Caco-2 (cell line): ENCODE results near the gene NTRK2. TPM values are rescaled to one million over a fixed set of nuclear protein-coding genes. Genes with fewer than 3 reads are reported as not detected.

Source experiments
- BruUV-seq: library from RNA; stranded (reverse); fragments of 400-500 nt; replicated peaks from 2 replicates; lab custom pipeline; 2021; lab: Mats Ljungman, UMichigan
- CTCF ChIA-PET: fragments of 300-600 bp; sonication (Branson Sonifier 250); formaldehyde crosslinking; loops from one replicate; lab custom pipeline; 2022; ENCODE audit warnings: antibody characterized with exemption; lab: Charles Lee
- POLR2A ChIA-PET: fragments of 300-600 bp; sonication (Branson Sonifier 250); formaldehyde crosslinking; loops from one replicate; lab custom pipeline; 2022; ENCODE audit warnings: antibody characterized with exemption; lab: Charles Lee
- DNase-seq, 2 experiments: peaks; one replicate each; pipeline versions ENCODE4 v3.0.0 to v3.0.0-alpha.2; 2020 to 2022
- H3K27me3 ChIP-seq: replicated peaks from 2 replicates; pipeline ENCODE4 v1.6.0; 2011; ENCODE audit warnings: low read length; ENCODE audit not compliant: control insufficient read depth, insufficient read depth
- H3K36me3 ChIP-seq: 2 replicates; pipeline ENCODE4 v1.5.1; 2011; ENCODE audit warnings: low read length; ENCODE audit not compliant: control insufficient read depth, insufficient read depth
- H3K4me1 ChIP-seq: fragments of 250-450 bp; sonication (Bioruptor Pico); 2 replicates; pipeline ENCODE4 v1.5.1; 2020; ENCODE audit warnings: mild to moderate bottlenecking
- H3K4me3 ChIP-seq: 2 replicates; pipeline ENCODE4 v1.5.1; 2011; ENCODE audit warnings: low read depth, mild to moderate bottlenecking, control low read depth, low read length
- H3K9me3 ChIP-seq: fragments of 250-450 bp; sonication (Bioruptor Pico); 2 replicates; pipeline ENCODE4 v1.5.1; 2020; ENCODE audit warnings: mild to moderate bottlenecking, moderate library complexity
- H3K27ac Mint-ChIP-seq: one replicate; pipeline ENCODE4 v1.8.0; 2022; ENCODE audit warnings: mixed read lengths; ENCODE audit not compliant: unreplicated experiment
- H3K27me3 Mint-ChIP-seq: one replicate; pipeline ENCODE4 v1.8.0; 2022; ENCODE audit warnings: mixed read lengths; ENCODE audit not compliant: insufficient read depth, unreplicated experiment
- H3K36me3 Mint-ChIP-seq: one replicate; pipeline ENCODE4 v1.8.0; 2022; ENCODE audit warnings: mild to moderate bottlenecking, mixed read lengths; ENCODE audit not compliant: insufficient read depth, unreplicated experiment
- H3K4me1 Mint-ChIP-seq: one replicate; pipeline ENCODE4 v1.8.0; 2022; ENCODE audit warnings: low read depth, mixed read lengths; ENCODE audit not compliant: unreplicated experiment
- H3K4me3 Mint-ChIP-seq: one replicate; pipeline ENCODE4 v1.8.0; 2022; ENCODE audit warnings: mild to moderate bottlenecking, moderate library complexity, mixed read lengths; ENCODE audit not compliant: unreplicated experiment
- H3K9me3 Mint-ChIP-seq: one replicate; pipeline ENCODE4 v1.8.0; 2022; ENCODE audit warnings: mixed read lengths; ENCODE audit not compliant: unreplicated experiment
- intact Hi-C: fragments of 100-400 bp; cut with micrococcal nuclease; formaldehyde crosslinking; loops from one replicate; pipeline ENCODE4 v1.10.0; 2022; ENCODE audit not compliant: unreplicated experiment
- total RNA-seq: library from RNA; stranded (reverse); gene quantifications from 2 replicates; pipeline ENCODE4 v1.2.3, GENCODE V29; 2022
- TF ChIP-seq, protein P1 (sequence below), 2 experiments: fragments of 200-600 bp in 1 of 2; IDR thresholded peaks; 1 replicate in 1 of 2; 2 replicates in 1 of 2; pipeline versions ENCODE4 v1.5.1 to v1.8.0; 2011 to 2022; ENCODE audit warnings: antibody characterized with exemption in 1 of 2, control low read depth in 1 of 2, inconsistent platforms in 1 of 2, low read depth in 1 of 2, low read length in 1 of 2, mild to moderate bottlenecking in 1 of 2, moderate library complexity in 1 of 2; ENCODE audit not compliant: insufficient read depth in 1 of 2, severe bottlenecking in 1 of 2, unreplicated experiment in 1 of 2

NTRK2 gene
- total RNA-seq, 1 experiment from 2014 or later, result not detected

- ChIA-PET CTCF (no interaction called here), POLR2A (no interaction called here)
- Histone ChIP-seq H3K36me3 (no peaks in the 10 kb centered on the region), H3K4me3 (no peak overlapping the region), H3K9me3 (no peaks in the 10 kb centered on the region), H3K4me1 (no peaks in the 10 kb centered on the region), H3K27me3 (no peaks in the 10 kb centered on the region)
- H3K27me3 Mint-ChIP-seq, result no peaks in the 10 kb centered on the region
- BruUV-seq, result no TSS peak
- no peaks in the 10 kb centered on the region for H3K4me1 Mint-ChIP-seq
- H3K9me3 Mint-ChIP-seq, result no peaks in the 10 kb centered on the region
- DNase-seq, result no peak
- H3K4me3 Mint-ChIP-seq, result no peak overlapping the region
- H3K27ac Mint-ChIP-seq, result no peak overlapping the region
- TF ChIP-seq, protein P1, sequence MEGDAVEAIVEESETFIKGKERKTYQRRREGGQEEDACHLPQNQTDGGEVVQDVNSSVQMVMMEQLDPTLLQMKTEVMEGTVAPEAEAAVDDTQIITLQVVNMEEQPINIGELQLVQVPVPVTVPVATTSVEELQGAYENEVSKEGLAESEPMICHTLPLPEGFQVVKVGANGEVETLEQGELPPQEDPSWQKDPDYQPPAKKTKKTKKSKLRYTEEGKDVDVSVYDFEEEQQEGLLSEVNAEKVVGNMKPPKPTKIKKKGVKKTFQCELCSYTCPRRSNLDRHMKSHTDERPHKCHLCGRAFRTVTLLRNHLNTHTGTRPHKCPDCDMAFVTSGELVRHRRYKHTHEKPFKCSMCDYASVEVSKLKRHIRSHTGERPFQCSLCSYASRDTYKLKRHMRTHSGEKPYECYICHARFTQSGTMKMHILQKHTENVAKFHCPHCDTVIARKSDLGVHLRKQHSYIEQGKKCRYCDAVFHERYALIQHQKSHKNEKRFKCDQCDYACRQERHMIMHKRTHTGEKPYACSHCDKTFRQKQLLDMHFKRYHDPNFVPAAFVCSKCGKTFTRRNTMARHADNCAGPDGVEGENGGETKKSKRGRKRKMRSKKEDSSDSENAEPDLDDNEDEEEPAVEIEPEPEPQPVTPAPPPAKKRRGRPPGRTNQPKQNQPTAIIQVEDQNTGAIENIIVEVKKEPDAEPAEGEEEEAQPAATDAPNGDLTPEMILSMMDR (IDR thresholded peaks at IDR 0.05; ENCODE audit: insufficient read depth in 1 of 2, low read depth in 1 of 2, low read length in 1 of 2, severe bottlenecking in 1 of 2, unreplicated experiment in 1 of 2), result no peak
- no peaks in the 10 kb centered on the region for H3K36me3 Mint-ChIP-seq
- intact Hi-C loops, result no loop called here
Observed at GRCh38 chr9:84703793-84704192, 34.3 kb downstream of the NTRK2 start.

DNA sequence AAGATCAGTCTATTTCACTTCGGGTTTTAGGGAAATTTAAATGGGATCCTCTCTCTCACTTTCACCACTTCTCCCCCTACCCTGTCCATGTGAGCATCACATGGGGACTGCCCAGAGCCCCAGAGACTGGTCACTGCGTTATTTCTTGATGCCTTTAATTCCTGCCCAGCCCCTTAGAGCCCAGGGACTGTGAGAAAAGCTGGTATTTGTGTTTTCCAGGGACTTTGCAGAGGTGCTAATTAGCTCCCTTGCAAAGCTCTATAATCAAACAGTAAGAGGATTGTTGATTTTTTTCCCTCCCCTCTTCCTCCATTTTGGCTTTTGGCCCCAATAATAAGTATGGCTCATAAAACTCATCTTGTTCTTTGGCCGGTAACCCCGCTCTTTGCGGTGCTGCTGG is 35.6 kb downstream of the NTRK2 start:
- no TSS peak for BruUV-seq
- Mint-ChIP-seq H3K9me3 (no peaks in the 10 kb centered on the region), H3K27ac (no peak overlapping the region), H3K4me1 (no peaks in the 10 kb centered on the region), H3K27me3 (no peaks in the 10 kb centered on the region), H3K36me3 (no peaks in the 10 kb centered on the region), H3K4me3 (no peak overlapping the region)
- Histone ChIP-seq H3K4me1 (no peaks in the 10 kb centered on the region), H3K4me3 (no peak overlapping the region), H3K36me3 (no peaks in the 10 kb centered on the region), H3K27me3 (no peaks in the 10 kb centered on the region), H3K9me3 (no peaks in the 10 kb centered on the region)
- ChIA-PET POLR2A (no interaction called here), CTCF (no interaction called here)
- TF ChIP-seq, protein P1 (IDR thresholded peaks at IDR 0.05; ENCODE audit: insufficient read depth in 1 of 2, low read depth in 1 of 2, low read length in 1 of 2, severe bottlenecking in 1 of 2, unreplicated experiment in 1 of 2), result no peak
- intact Hi-C loops, result no loop called here
- DNase-seq, result no peak

DNA sequence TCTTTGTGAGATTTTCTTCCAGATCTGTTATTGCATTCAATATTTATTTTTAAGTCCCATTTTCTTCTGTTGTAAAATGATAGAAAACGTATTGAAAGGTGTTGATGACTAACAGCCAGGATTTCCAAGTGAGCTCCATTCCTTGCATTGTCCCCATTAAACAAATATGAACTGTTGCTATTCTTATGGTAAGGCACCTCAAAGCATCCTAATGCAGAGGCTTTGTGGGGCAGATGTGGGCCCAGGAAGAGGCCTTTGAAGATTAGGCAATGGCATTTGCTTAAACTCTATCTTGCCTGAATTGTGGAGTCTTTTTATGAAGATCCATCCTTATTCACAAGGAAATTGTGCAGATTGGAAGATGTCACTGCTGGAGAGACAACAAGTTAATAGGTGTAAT is 38.9 kb downstream of the NTRK2 start:
- BruUV-seq, result no TSS peak
- no peaks in the 10 kb centered on the region for H3K9me3 ChIP-seq
- H3K9me3 Mint-ChIP-seq, result no peaks in the 10 kb centered on the region
- no peak for DNase-seq
- no peak overlapping the region for H3K4me3 Mint-ChIP-seq
- H3K27ac Mint-ChIP-seq, result no peak overlapping the region
- no peaks in the 10 kb centered on the region for H3K4me1 ChIP-seq
- no peaks in the 10 kb centered on the region for H3K27me3 Mint-ChIP-seq
- H3K27me3 ChIP-seq, result no peaks in the 10 kb centered on the region
- CTCF ChIA-PET, result no interaction called here
- H3K36me3 Mint-ChIP-seq, result no peaks in the 10 kb centered on the region
- H3K36me3 ChIP-seq, result no peaks in the 10 kb centered on the region
- H3K4me3 ChIP-seq, result no peak overlapping the region
- no peaks in the 10 kb centered on the region for H3K4me1 Mint-ChIP-seq
- TF ChIP-seq, protein P1 (IDR thresholded peaks at IDR 0.05; ENCODE audit: insufficient read depth in 1 of 2, low read depth in 1 of 2, low read length in 1 of 2, severe bottlenecking in 1 of 2, unreplicated experiment in 1 of 2), result no peak
- intact Hi-C loops, result no loop called here
- POLR2A ChIA-PET, result no interaction called here
